Stimulated activated CD4-positive, alpha-beta T cell treated with anti-CD3 and anti-CD28 coated beads, Interleukin-12 subunit alpha, Interleukin-12 subunit beta, amount 100 ng/mL, for 4 hours (primary cell): Measurements from ENCODE around the gene ZCCHC4.

Source experiments
- DNase-seq: peaks from one replicate; pipeline ENCODE4 v3.0.0-alpha.2; 2020

Gene ZCCHC4

GRCh38 chr4:25312496-25313200 lies at the start of gene ZCCHC4:
Gene ZCCHC4 (plus strand): TSS chr4:25312774. CDS start chr4:25312810, 36 bp downstream.
- DNase-seq: peak; percentile 85

GRCh38 chr4:25271866-25272265 lies 40.7 kb upstream of the ZCCHC4 start:
- no peak for DNase-seq

GRCh38 chr4:25280210-25280609 lies 32.4 kb upstream of the ZCCHC4 start:
- DNase-seq: no peak

GRCh38 chr4:25283948-25284347 lies 28.6 kb upstream of the ZCCHC4 start:
- DNase-seq: no peak

GRCh38 chr4:25284466-25284865 lies 28.1 kb upstream of the ZCCHC4 start:
- no peak for DNase-seq

GRCh38 chr4:25290490-25291067 lies 22.0 kb upstream of the ZCCHC4 start:
- DNase-seq: no peak

- DNase-seq: no peak
Observed at GRCh38 chr4:25291158-25291733, 21.3 kb upstream of the ZCCHC4 start.

- DNase-seq: no peak
Observed at GRCh38 chr4:25297528-25298242, 14.9 kb upstream of the ZCCHC4 start.

- DNase-seq: no peak
Observed at GRCh38 chr4:25299476-25300203, 12.9 kb upstream of the ZCCHC4 start.

GRCh38 chr4:25301471-25301870 lies 11.1 kb upstream of the ZCCHC4 start:
- no peak for DNase-seq

GRCh38 chr4:25302626-25303025 lies 9.9 kb upstream of the ZCCHC4 start:
- DNase-seq: no peak

- DNase-seq: no peak
Observed at GRCh38 chr4:25303578-25303977, 9.0 kb upstream of the ZCCHC4 start.

- no peak for DNase-seq
Observed at GRCh38 chr4:25306518-25307057, 6.0 kb upstream of the ZCCHC4 start.

- no peak for DNase-seq
Observed at GRCh38 chr4:25307596-25307995, 5.0 kb upstream of the ZCCHC4 start.

GRCh38 chr4:25308306-25308705 lies 4.3 kb upstream of the ZCCHC4 start:
- no peak for DNase-seq

GRCh38 chr4:25308761-25309160 lies 3.8 kb upstream of the ZCCHC4 start:
- DNase-seq: no peak

GRCh38 chr4:25310066-25310802 lies 2.3 kb upstream of the ZCCHC4 start:
- no peak for DNase-seq

- DNase-seq: no peak
Observed at GRCh38 chr4:25310803-25311166, 1.8 kb upstream of the ZCCHC4 start.

GRCh38 chr4:25313201-25313895 lies 774 bp downstream of the ZCCHC4 start:
- DNase-seq: no peak

- no peak for DNase-seq
Observed at GRCh38 chr4:25320336-25320735, 7.8 kb downstream of the ZCCHC4 start.

- no peak for DNase-seq
Observed at GRCh38 chr4:25320773-25321172, 8.2 kb downstream of the ZCCHC4 start.

- DNase-seq: no peak
Observed at GRCh38 chr4:25321703-25322102, 9.1 kb downstream of the ZCCHC4 start.
